GM21526 (cell line): ENCODE results near the gene SMARCC1.
"Not testable (repeated sequence)": the region's sequence is repeated elsewhere in the genome, so short reads cannot be mapped to it uniquely, and the experiment has no call there.

Source experiments
- ATAC-seq: cut with Tn5 transposase; IDR thresholded peaks from one replicate; pipeline ENCODE4 v1.9.1; 2021; ENCODE audit warnings: moderate library complexity; ENCODE audit not compliant: unreplicated experiment, low FRiP score

SMARCC1 gene

DNA sequence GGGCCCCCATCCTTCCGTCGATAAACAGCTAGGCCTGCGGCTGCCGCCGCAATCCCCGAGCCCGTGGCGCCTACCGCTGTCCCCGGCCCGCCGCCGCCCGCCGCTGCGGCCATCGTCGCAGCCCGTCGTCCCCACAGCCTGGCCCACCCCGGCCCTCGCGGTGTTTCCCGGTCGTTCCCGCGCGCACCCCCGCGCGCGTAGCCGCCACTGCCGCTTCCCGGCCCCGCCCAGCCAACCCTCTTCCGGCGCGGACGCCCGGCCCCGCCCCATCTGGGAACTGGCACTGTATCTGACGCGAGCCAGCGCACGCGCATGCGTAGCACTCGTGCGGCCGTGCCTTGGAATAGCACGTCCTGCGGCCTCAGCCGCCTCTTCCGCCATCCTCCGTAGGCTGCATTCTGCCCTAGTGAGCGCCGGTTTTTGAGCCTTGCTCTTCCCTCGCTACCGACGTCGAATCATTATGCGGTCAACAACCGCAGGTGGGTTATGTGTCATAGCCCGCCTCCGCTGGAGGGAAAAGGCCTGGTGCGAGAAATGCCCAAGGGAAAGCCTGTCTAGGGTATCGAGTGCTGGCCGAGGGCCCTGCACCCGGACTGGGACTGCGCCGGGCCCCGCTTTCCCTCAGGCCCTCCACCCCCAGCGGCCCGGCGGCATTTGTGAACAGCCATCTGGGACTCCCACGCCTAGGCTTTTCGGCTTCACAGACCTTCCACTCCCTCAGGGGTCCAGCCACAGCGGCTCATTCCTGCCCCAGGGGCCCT, at the start of gene SMARCC1:
Gene SMARCC1 (minus strand): TSS at position 209 of the 761 bp plus-strand sequence. CDS start 96 bp downstream, at position 113.
- peak; percentile 71 for ATAC-seq

- not testable (repeated sequence) for ATAC-seq
These were observed 47.8 kb upstream of the SMARCC1 start for GRCh38 chr3:47829482-47829881.

- ATAC-seq = no peak
These were observed 43.9 kb upstream of the SMARCC1 start for GRCh38 chr3:47825590-47825989.

GRCh38 chr3:47824541-47825473, 43.1 kb upstream of the SMARCC1 start:
- ATAC-seq = peak; percentile 90

GRCh38 chr3:47817609-47818008, 35.9 kb upstream of the SMARCC1 start:
- ATAC-seq = no peak

- ATAC-seq = no peak
These were observed 32.0 kb upstream of the SMARCC1 start for GRCh38 chr3:47813551-47814177.

GRCh38 chr3:47804577-47804976, 22.9 kb upstream of the SMARCC1 start:
- ATAC-seq = no peak

GRCh38 chr3:47803480-47804025, 21.9 kb upstream of the SMARCC1 start:
- ATAC-seq = no peak

DNA sequence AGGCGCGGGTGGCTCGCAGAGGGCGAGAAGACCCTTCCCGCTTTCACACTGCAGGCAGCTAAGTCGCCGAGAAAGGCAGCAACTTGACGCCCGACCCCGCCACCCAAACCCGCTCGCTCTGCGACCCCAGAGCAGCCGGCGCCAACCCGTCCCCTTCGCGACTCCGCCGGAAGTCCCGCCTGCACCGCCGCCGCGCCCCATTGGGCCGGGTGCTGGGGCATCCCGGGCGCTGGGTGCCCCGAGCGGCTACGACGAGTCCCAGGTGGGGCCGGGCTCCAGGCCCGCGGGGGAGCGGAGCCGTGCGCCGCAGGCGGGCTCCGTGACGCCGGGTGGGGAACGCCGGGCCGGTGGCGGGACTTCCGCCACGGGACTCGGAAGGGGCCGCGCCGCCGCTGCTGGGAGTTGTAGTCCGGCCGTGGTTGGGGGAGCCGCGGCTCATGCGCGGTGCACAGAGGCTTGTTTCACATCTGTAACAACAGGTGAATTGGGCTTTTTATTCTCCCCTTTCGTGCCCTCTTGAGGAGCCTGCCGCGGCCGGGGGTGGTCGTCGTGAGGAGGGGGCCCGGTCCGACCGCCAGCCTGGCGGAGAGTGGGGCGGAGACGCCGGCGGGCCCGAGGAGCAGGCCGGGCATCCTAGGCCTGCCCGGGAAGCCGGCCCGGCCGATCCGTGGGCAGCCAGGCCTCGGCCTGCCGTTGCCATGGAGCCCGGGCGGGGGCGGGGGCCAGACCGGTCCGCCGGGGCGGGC, 21.2 kb upstream of the SMARCC1 start, which contains the start of gene DHX30:
Gene DHX30 (plus strand): TSS at position 405 of the 746 bp plus-strand sequence. CDS start 7,546 bp downstream, outside the sequence.
- peak; percentile 83 for ATAC-seq

DNA sequence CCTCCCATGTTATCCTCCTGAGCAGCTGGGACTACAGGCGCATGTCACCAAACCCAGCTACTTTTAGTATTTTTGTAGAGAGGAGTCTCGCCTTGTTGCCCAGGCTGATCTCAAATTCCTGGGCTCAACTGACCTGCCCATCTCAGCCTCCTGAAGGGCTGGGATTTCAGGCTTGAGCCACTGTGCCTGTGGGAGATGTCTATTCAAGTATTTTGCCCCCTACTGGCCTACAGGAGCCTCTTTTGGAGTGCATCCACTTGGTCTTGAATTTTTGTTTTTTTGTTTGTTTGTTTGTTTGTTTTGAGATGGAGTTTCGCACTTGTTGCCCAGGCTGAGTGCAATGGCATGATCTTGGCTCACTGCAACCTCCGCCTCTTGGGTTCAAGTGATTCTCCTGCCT, 18.0 kb upstream of the SMARCC1 start:
- no peak for ATAC-seq

- no peak for ATAC-seq
These were observed 12.9 kb upstream of the SMARCC1 start for GRCh38 chr3:47794544-47794943.

- ATAC-seq = no peak
These were observed 11.0 kb upstream of the SMARCC1 start for GRCh38 chr3:47792699-47793098.

- ATAC-seq = no peak
These were observed 9.6 kb upstream of the SMARCC1 start for GRCh38 chr3:47791193-47791855.

- no peak for ATAC-seq
These were observed 2.0 kb upstream of the SMARCC1 start for GRCh38 chr3:47783673-47784072.

- ATAC-seq = no peak
These were observed 984 bp upstream of the SMARCC1 start for GRCh38 chr3:47782446-47783308.

DNA sequence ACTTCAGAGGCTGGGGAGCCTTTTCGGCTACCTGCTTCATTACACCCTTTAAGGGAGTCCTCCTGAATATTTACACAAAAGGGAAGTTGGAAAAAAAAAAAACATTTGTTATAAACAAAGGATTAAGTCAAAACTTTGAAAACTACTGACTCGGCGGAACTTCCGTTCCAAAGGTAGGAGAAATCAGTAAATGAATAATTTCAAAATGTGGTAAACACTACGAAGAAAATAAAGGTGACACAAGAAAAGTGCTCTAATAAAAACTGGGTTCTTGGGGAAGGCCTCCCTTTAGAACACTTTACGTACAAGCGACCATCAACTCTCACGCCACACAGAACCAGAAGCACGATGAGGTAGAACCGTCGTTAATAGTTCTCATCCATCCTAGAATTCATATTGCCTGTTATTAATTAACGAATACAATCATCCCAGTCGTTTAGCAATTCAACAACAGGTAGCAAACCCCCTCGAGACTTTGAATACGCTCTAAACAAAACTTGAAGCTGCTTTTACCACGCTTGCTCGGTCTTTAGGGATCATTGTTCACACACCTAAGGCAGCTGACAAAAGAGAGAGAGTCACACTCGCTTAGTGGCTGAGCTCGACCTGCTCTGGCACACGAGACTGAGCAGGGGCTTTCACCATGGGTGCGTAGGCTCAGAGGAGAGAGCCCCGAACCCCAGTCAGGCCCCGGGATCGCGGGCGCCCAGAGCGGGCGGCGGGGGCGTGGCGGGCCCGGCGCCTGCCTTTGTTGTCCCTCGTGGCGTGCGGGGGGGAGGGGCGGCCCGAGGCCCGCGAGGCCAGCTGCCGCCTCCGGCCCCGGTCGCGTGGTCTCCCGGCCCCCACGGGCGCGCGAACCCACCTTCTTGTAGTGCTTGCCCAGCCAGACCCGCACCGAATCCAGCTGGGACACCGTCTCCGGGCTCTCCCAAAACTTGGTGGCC, 680 bp downstream of the SMARCC1 start:
- peak; percentile 29 for ATAC-seq

DNA sequence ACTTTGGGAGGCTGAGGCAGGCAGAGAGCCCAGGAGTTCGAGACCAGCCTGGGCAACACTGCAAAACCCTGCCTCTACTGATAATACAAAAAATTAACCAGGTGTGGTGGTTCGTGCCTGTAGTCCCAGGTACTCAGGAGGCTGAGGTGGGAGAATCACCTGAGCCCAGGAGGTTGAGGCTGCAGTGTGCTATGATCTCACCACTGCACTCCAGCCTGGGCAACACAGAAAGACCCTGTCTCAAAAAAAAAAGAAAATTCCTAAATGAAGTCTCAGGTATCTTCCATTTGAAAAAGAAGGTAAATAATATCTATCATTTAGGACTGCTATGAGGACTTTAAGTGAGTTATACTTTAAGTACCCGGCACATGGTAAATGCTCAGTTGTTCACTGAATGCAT, 2.9 kb downstream of the SMARCC1 start:
- ATAC-seq = no peak
